ENCODE measurements around the gene PARP11.
"Not testable (repeated sequence)": the region's sequence is repeated elsewhere in the genome, so short reads cannot be mapped to it uniquely, and the experiment has no call there.

Gene PARP11

GRCh38 chr12:3842517-3842916 is 30.7 kb downstream of the PARP11 start:
- Histone ChIP-seq H3K4me1 (ENCODE audit: control insufficient read depth, low read length) (peaks cover 25% of the 10 kb centered on the region), H3K9me2 (replicated peaks; ENCODE audit: control insufficient read depth, low read length) (no peaks in the 10 kb centered on the region), H3K36me3 (ENCODE audit: control insufficient read depth, low read length) (peaks cover 3% of the 10 kb centered on the region; the same call in 1 of the 2 replicates), H3F3A (ENCODE audit: control insufficient read depth, insufficient read depth) (peaks cover 15% of the 10 kb centered on the region), H3K27me3 (ENCODE audit: control insufficient read depth, low read length) (no peaks in the 10 kb centered on the region), H3K9me3 (ENCODE audit: control insufficient read depth, insufficient read depth, low read length) (peaks cover 5% of the 10 kb centered on the region; the same call in 1 of the 2 replicates), H3K79me2 (ENCODE audit: control insufficient read depth, low read length) (peaks cover 7% of the 10 kb centered on the region), H3K4me3 (ENCODE audit: low read length) (no peak overlapping the region), H3K27ac (ENCODE audit: low read depth, low read length) (no peak overlapping the region), H4K20me1 (ENCODE audit: control insufficient read depth, insufficient read depth, low read depth, low read length) (no peaks in the 10 kb centered on the region), H3K4me2 (ENCODE audit: low read length) (no peak overlapping the region)
- TF ChIP-seq CTCF (IDR thresholded peaks at IDR 0.05; ENCODE audit: low read depth, low read length, poor library complexity, severe bottlenecking) (no peak), EZH2phosphoT487 (IDR thresholded peaks at IDR 0.05; ENCODE audit: borderline replicate concordance, low read length) (no peak)

- Histone ChIP-seq H3K9me3 (ENCODE audit: control insufficient read depth, insufficient read depth, low read length) (no peaks in the 10 kb centered on the region), H3F3A (ENCODE audit: control insufficient read depth, insufficient read depth) (peaks cover 21% of the 10 kb centered on the region), H3K36me3 (ENCODE audit: control insufficient read depth, low read length) (no peaks in the 10 kb centered on the region), H3K9me2 (replicated peaks; ENCODE audit: control insufficient read depth, low read length) (no peaks in the 10 kb centered on the region), H3K4me1 (ENCODE audit: control insufficient read depth, low read length) (peaks cover 33% of the 10 kb centered on the region), H3K27ac (ENCODE audit: low read depth, low read length) (no peak overlapping the region), H3K79me2 (ENCODE audit: control insufficient read depth, low read length) (peaks cover 1% of the 10 kb centered on the region), H3K4me3 (ENCODE audit: low read length) (no peak overlapping the region), H3K27me3 (ENCODE audit: control insufficient read depth, low read length) (no peaks in the 10 kb centered on the region), H3K4me2 (ENCODE audit: low read length) (no peak overlapping the region), H4K20me1 (ENCODE audit: control insufficient read depth, insufficient read depth, low read depth, low read length) (no peaks in the 10 kb centered on the region)
- TF ChIP-seq EZH2phosphoT487 (IDR thresholded peaks at IDR 0.05; ENCODE audit: borderline replicate concordance, low read length), result no peak
- TF ChIP-seq CTCF (IDR thresholded peaks at IDR 0.05; ENCODE audit: low read depth, low read length, poor library complexity, severe bottlenecking), result no peak
Observed at GRCh38 chr12:3841783-3842182, 31.4 kb downstream of the PARP11 start.

- not testable (repeated sequence) for H3K9me3 ChIP-seq (ENCODE audit: control insufficient read depth, insufficient read depth, low read length); H4K20me1 ChIP-seq (ENCODE audit: control insufficient read depth, insufficient read depth, low read depth, low read length); H3K27me3 ChIP-seq (ENCODE audit: control insufficient read depth, low read length); H3K4me3 ChIP-seq (ENCODE audit: low read length); H3K4me2 ChIP-seq (ENCODE audit: low read length); H3K27ac ChIP-seq (ENCODE audit: low read depth, low read length); H3K9me2 ChIP-seq (replicated peaks; ENCODE audit: control insufficient read depth, low read length); H3K79me2 ChIP-seq (ENCODE audit: control insufficient read depth, low read length); H3K36me3 ChIP-seq (ENCODE audit: control insufficient read depth, low read length)
- peaks cover 26% of the 10 kb centered on the region for H3F3A ChIP-seq (ENCODE audit: control insufficient read depth, insufficient read depth)
- peaks cover 42% of the 10 kb centered on the region for H3K4me1 ChIP-seq (ENCODE audit: control insufficient read depth, low read length)
Observed at GRCh38 chr12:3840833-3841232, 32.4 kb downstream of the PARP11 start.

GRCh38 chr12:3839745-3840144 is 33.5 kb downstream of the PARP11 start:
- peaks cover 15% of the 10 kb centered on the region for H3K79me2 ChIP-seq (ENCODE audit: control insufficient read depth, low read length)
- H3K36me3 ChIP-seq (ENCODE audit: control insufficient read depth, low read length), result not testable (repeated sequence)

GRCh38 chr12:3838701-3839548 is 34.3 kb downstream of the PARP11 start:
- Histone ChIP-seq H3K4me1 (ENCODE audit: control insufficient read depth, low read length) (peaks cover 58% of the 10 kb centered on the region), H3K27ac (ENCODE audit: low read depth, low read length) (peak overlapping the region; percentile 97), H3K4me2 (ENCODE audit: low read length) (peak overlapping the region; percentile 85), H3F3A (ENCODE audit: control insufficient read depth, insufficient read depth) (peaks cover 26% of the 10 kb centered on the region), H3K79me2 (ENCODE audit: control insufficient read depth, low read length) (peaks cover 22% of the 10 kb centered on the region), H3K4me3 (ENCODE audit: low read length) (peak overlapping the region; percentile 67)
- H3K9me3 ChIP-seq (ENCODE audit: control insufficient read depth, insufficient read depth, low read length); H4K20me1 ChIP-seq (ENCODE audit: control insufficient read depth, insufficient read depth, low read depth, low read length); H3K27me3 ChIP-seq (ENCODE audit: control insufficient read depth, low read length); H3K36me3 ChIP-seq (ENCODE audit: control insufficient read depth, low read length); H3K9me2 ChIP-seq (replicated peaks; ENCODE audit: control insufficient read depth, low read length): not testable (repeated sequence)

More at GRCh38 chr12:3839745-3840144, 33.5 kb downstream of the PARP11 start:
- not testable (repeated sequence) for H3K4me3 ChIP-seq (ENCODE audit: low read length); H3K9me3 ChIP-seq (ENCODE audit: control insufficient read depth, insufficient read depth, low read length); H4K20me1 ChIP-seq (ENCODE audit: control insufficient read depth, insufficient read depth, low read depth, low read length); H3K27ac ChIP-seq (ENCODE audit: low read depth, low read length); H3K9me2 ChIP-seq (replicated peaks; ENCODE audit: control insufficient read depth, low read length); H3K27me3 ChIP-seq (ENCODE audit: control insufficient read depth, low read length); H3K4me2 ChIP-seq (ENCODE audit: low read length)
- Histone ChIP-seq H3K4me1 (ENCODE audit: control insufficient read depth, low read length) (peaks cover 53% of the 10 kb centered on the region), H3F3A (ENCODE audit: control insufficient read depth, insufficient read depth) (peaks cover 26% of the 10 kb centered on the region)
